GM19043 (cell line): ENCODE measurements around the gene PAQR5.
"Not testable (repeated sequence)": the region's sequence is repeated elsewhere in the genome, so short reads cannot be mapped to it uniquely, and the experiment has no call there.

Experiments used
- ATAC-seq: cut with Tn5 transposase; IDR thresholded peaks from one replicate; pipeline ENCODE4 v1.9.1; 2021; ENCODE audit warnings: low read depth; ENCODE audit not compliant: unreplicated experiment

Gene PAQR5

DNA sequence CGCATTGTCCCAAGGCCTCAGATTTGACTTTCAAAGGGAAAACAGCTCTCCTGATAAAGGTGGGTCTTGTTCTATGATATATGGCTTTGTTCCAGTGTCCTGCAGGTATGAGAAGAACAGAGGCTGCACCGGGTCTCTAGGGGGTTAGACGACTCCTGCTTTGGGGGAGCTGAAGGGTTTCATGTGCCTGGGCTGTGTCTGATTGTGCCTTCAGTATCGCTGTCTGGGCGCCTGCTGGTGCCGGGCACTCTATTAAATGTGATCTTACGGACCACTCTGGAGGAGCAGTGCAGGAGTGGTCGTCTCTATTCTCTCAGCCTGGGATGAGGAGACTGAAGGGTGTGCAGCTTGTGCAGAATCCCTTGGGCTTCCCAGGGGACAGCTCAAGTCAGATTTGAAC is 16.0 kb downstream of the PAQR5 start:
- ATAC-seq: no peak

DNA sequence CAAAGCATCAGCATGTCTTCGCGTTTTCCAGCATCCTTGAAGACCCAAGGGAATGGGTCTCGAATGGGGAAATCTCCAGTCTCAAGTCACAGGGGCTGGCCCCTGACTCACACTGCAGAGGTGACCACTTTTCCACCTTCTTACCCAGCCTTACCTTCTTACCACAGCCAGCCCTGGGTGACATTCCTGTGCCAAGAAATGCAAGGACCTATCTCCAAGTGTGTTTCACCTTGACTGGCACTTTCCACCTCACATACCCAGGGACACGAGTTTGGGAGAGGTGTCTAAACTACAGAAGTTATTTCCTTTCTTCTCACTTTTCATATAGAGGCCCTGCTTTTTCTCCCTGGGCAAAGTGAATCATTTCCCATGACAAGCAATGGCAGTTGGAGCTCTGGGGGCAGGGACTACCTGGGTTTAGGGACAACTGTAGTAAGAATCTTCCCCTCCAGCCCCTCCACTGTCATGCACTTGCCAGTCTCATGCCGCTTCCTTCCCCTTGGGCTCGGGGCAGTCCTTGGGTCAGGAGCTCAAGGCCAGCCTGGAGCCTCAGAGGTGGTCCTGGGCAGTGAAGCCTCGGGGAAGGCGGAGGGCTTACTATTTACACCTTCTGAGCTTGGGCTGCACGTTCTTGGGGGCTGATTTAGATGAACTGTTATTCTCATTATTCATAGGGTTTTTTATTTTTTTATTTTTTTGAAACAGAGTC is 16.8 kb downstream of the PAQR5 start:
- no peak for ATAC-seq

DNA sequence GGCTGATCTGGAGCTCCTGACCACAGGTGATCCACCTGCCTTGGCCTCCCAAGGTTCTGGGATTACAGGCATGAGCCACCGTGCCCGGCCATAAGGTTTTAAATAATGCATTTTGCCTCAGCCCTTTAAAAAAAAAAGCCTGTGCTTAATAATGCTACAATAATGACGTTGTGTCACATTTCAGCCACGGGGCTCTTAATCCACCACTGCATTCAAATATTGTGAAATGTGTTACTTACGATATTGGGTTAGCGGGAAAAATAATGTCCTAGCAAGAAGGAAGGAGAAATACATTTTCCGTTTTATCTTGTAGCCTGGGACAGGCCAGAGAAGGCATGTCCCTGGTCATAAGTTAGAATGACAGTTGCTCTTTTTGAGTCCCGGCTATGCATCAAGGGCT is 17.6 kb downstream of the PAQR5 start:
- ATAC-seq: no peak

DNA sequence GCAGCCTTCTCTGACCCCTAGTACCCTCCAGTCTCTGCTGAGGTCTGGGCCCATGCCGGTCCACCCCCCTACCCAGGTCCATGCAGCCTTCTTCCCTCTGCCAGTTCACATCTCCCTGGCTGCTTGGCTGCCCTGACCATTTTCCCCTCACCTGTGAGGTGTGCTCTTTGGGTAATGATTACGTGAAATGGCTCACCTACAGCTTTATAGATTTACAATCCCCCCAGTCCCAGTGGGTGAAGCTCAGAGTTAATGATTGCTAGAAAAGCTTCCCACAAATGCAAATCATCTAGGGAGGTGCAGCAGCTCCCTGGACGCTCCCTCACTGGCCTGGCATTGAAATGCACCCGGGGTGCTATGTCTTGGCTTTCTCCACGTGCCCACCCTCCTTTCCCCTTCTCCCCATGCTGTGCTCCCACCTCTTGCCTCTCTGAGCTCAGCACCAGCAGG is 18.7 kb downstream of the PAQR5 start:
- no peak for ATAC-seq

DNA sequence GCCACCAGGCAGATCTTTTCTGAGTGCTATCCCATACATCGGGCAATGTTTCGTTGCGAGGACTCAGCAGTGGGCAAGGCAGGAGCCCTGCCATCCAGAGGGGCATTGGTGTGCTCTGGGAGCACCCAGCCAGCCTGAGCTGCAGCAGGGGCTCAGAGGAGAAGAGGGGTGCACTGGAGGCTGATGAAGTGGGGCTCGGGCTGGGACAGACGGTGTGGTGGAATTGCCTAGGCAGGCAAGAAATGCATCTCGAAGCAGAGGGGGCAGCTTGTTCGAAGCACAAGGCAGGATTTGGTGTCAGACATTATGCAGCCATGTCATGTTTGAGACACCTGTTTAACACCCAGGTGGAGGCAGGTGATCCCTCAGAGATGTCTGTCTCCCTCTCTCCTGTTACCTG is 19.3 kb downstream of the PAQR5 start:
- no peak for ATAC-seq

DNA sequence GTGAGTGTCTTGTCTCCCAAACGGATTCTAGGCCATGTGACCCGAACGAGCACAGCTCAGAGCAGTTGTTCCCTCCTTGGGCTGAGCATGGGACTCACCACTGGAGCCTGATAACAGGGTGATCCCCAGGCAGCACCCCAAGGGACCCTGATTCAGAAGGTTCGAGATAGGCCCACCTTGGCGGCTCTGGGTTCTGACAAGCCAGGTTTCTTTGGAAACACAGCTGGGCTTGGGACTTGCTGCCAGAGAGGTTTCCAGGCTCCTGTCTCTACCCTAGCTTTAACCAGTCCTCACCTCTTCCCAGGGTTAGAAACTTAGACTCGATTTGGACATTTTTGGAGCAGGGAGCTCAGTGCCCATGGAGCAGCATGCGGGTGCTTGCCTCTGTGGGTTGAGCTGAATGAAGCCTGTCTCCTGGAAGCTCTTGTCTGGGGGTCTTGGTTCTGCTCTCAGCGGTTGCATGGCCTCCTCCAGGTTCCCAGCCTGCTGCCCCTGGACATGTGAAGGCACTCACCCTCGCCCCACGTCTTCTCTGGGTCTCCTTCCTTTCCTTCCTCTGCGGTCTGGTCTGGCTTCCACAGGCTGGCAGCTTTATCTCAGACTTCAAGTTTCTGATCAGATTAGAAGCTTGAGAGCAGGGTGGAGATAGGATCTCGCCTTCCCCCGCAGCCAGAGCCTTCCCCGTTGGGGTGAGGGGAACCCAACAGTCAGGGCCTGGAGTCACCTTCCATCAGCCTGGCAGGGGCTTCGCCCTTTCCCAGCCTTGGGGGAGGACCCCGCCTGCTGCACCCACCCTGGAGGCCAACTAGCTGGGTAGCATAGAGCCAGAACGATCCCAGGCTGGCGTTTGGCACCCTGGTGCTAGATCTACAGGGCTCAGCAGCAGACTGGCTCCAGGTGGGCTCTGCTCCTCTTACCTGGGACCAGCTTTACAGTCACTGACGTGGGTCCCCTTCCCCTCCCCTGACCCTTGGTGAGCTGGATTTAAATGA is 21.0 kb downstream of the PAQR5 start:
- no peak for ATAC-seq

DNA sequence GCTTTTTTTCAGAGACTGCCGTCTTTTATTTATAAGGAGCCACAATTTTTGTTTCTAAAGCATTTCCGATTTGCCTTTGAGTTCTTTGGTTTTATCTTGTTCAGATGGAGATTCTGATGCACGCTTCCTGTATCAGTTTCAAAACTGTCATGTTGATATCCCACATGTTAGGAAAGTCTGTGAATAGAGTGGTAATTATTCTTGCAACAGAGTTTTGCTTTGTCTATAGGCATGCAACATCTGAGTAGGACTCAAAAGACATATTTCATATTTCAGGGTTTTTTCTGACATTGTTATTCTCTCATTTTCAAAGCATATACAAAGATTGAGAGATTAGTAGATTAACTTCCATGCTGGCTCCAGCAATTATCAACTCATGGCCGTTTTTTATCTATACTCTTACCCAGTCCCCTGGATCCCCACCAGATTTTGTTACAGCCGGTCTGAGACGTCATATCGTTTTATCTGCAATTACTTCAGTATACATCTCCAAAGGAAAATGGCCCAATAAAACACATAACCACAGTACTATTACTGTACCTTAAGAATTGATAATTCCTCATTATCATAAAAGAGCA is 22.4 kb downstream of the PAQR5 start:
- ATAC-seq: no peak

DNA sequence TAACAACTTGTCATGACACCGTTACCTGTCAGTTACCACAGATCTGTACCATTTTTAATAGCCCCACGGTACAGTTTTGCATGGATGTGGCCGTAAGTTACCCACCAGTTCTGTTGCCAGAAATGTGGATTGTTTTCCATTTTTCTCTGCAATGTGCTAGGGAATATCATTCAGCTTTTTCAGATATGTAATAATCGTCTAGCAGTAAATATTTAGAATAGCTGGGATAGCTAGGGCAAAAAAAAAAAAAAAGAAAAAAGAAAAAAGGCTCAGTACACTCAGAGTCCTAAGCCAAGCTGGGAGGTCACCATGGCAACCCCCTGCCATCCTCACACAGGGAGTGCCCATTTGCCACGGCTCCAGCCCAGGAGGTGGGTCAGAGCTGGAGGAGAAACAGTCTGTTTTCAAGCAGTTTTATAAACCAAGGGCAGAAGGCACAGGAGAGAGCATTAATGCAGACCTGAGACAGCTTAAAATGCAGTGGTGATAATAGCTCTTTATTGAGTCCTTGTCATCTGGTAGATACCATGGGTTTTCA is 25.2 kb downstream of the PAQR5 start:
- no peak for ATAC-seq

DNA sequence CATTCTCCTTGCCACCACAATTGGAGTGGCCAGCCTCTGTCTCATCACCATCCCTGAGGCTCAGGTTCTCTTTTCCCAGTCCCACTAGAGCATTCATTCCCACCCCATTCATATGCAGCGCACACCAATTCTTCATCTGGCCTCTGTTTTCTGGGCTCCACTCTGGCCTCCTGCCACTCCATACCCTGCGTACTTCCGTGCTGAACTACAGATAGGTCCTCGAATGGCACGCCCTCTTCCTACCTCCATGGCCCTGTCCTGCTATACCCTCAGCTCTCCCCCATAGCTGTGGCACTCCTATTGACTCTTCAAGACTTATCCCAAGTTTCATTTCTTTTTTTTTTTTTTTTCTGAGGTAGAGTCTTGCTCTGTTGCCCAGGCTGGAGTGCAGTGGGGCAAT is 25.9 kb downstream of the PAQR5 start:
- no peak for ATAC-seq

DNA sequence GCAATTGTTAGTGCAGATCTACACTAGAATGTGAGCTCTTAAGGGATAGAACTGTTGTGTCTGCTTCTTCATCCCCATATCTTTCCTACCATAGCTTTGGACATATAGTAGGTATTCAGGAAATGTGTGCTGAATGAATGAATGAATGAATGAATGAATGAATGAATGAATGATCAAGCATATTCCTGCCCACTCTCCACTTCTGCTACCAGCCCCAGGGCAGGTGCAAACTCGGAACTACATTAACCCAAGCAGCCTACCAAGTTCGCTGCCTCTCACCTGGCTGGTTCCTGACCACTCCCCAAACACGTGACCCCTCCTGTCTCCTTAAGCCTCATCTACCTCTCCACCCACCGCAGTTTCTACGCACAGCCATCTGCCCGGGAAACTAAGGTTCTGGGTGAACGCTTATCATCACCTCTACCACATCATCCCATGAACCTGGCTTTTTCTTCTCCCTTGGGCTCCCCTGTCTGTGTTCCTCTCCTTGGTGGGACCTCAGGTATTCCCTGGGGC is 26.8 kb downstream of the PAQR5 start:
- ATAC-seq: no peak

DNA sequence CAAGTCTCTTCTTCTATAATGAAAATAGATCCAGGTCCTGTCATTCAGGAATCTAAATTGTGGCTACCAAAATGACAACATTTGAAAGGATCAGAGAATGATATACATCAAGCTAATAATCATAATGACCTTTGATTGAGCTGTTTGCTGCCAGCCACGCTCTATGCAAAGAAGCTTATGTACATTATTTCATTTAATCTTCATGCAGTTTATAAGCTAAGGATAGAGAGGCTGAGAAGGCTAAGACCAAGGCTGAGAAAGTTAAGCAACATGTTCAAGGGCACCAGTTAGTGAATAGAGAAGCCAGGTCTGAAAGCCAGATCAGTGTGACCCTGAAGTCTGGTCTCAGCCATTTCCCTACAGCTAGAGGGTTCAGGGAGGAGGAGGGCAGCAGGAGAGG is 29.4 kb downstream of the PAQR5 start:
- ATAC-seq: no peak

DNA sequence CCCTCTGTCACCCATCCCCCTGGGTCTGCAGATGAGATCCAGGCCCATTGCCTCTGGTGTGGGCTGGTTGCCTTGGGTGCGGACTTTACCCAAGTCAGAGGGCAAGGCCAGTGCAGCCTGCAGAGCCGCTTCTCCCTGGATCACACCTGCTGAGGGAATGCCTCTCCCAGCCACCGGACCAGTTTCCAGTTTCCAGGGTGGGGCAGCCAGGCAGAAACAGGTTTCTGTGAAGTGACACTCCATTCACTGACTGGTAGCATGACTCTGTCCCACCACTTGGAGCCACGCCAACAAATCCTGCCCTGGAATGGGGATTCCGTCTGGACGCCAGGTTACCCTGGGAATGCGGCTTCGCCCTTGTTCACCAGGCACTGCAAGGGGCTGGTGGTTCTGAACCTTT is 30.0 kb downstream of the PAQR5 start:
- no peak for ATAC-seq

DNA sequence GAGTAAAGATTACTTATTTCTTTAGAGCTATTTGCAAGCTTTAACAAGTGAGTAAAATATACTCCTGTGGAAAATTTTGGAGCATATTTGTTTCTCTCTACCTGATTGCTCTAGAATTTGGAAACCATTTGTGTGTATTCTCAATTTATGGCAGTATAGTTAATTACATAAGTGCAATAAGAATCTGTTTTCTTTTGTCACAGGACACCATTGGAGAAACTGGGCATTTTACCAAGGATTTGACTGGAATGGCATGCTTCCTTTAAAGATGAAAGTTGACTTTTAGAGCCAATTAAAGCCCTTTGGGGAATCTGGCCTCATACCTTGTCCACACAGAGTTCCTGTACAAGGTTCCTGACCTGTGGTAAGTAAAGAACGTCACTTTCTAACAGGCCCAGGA is 38.4 kb downstream of the PAQR5 start:
- ATAC-seq: no peak

DNA sequence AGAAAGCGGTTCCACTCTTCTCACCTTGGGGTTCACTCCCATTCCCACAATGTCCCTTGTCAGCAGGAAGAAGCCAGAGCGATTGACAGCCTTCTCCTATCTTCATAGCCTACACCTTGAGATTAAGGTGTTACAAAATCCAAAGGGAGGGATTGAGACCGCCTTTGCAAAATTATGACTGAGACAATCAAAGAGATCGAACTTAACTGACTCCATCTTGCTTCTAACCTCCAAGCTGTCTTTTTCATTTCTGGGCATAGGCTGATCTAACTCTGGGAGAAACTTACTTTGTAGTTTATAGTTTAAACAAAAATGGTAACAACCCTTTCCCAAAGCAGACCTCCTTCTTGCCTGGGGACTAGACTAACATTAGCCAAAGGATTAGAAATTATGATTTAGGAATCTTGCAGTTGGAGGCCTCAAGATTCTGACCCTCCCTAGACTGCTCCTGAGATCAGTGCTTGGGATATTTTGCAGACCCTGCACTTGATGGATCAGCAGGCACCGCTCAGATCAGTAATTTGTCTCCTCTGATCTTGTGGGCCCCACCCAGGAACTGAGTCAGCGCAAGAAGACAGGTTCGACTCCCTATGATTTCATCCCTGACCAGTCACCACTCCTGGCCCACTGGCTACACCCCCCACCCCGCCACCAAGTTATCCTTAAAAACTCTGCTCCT is 40.0 kb downstream of the PAQR5 start:
- ATAC-seq: no peak

DNA sequence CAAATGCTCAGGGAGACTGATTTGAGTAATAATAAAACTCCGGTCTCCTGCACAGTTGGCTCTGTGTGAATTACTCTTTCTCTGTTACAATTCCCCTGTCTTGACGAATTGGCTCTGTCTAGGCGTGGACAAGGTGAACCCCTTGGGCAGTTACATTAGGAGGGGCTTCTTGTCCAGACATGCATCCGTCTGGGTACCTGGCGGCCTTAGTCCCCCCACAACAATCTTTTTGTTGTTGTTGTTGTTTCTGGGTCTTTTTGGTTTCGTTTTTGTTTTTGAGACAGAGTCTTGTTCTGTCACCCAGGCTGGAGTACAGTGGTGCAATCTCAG is 40.5 kb downstream of the PAQR5 start:
- not testable (repeated sequence) for ATAC-seq

DNA sequence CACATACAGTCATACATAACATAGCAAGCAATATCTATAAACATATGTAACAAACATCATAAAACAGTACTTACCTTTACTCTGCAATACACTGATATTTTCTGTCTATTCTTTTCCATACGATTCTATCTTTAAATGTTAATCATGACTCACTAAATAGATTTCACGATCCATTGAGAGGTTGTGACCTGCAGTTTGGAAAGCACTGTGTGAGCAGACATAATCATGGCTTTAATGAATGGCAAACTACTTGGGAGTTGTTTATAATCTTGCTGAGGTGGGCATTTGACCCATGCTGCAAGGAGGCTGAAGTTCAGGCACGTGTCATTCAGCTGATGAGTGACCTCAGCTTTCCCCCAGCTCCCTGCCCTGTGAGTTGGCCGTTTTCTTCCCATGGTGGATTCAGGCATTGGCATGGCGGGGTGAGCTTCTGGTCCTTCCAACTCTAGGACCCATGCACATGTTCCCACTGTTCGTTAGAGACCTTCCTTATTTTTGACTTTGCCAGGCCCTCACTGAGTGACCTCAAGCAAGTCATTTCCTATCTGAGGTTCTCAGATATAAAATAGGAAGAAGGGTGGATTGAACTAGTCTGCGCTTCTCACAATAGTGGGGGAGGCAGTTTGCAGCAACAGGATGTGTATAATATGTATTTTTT is 41.7 kb downstream of the PAQR5 start:
- ATAC-seq: no peak

DNA sequence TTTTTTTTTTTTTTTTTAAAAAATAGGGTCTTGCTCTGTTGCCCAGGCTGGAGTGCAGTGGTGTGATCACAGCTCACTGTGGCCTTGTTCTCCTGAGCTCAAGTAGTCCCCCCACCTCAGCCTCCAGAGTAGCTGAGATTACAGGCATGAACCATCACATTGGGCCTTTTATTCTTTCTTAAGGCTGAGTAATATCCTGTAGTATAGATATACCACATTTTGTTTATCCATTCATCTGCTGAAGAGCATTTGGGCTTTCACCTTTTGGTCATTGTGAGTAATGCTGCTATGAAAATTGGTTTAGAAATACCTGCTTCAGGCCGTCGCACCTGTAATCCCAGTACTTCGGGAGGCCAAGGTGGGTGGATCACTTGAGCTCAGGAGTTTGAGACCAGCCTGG is 42.6 kb downstream of the PAQR5 start:
- no peak for ATAC-seq

DNA sequence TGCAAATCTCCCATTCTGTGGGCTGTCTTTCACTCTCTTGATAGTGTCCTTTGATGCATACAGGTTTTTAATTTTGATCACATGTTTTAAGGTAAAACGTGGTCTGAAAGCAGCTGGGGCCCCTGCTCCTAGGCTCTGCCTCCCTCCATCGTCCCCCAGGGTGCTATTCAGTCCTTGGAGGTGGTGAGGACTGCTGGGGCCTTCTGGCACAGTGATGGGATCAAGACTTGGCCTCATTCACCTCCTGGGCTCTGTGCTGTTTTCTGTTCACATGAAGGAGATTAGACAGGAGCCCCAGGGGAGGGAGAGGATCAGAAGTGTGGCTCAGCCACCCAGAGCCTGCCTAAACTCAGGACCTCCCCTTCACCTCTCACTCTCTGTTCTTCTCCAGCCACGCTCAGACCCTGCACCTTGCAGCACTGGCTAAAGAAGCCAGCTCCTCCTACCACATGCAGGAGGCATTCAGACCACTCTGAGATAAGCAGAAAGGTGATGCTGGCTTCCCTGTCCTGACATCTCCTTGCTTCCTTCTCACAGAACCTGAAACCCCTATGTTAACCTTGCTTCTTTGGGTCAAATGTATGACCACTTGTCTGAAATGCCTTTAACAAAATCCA is 43.9 kb downstream of the PAQR5 start:
- no peak for ATAC-seq

DNA sequence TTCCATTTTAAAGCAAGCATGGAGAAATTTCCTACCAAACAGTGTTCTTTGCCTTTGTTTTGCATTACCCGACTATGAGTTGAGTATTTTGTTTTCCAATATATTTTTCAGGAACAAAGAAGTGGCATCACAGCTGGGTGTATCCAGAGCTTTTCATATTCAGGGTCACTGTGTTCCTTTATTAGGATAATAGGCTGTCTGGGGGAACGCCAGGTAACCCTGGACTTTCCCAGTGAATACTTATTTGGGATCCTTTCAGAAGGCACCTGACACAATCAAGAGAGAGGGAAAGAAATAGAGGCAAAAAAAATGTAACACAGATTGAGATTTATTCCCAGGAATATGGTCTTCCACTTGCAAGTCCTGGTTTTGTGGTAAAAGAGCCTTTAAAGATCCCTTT is 44.4 kb downstream of the PAQR5 start:
- ATAC-seq: no peak

DNA sequence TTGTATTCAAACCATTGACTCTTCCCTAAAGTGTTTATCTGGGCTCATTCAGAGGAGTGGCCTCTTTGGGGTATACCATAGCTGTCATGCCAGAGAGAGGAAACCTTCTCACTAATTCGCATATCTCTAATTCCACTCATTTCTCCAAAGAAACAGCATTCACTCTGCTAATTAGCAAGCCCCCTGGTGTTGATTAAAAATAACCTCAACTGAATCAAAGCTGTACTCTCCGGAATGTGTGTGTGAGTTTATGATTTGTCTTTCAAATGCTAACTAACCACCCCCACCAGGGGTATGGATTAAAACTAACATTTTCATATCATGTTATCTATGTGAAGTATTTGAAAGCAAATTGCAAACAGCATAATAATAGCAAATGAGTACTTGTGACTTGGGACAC is 45.5 kb downstream of the PAQR5 start:
- no peak for ATAC-seq
